IPS-18c (cell line): Measurements from ENCODE around the gene SEMA6C.
A peak's percentile ranks its signal among the peaks of the same experiment; 100 is the strongest.

Experiments used
- H3K4me3 ChIP-seq: 2 replicates; pipeline ENCODE4 v1.7.0; 2013; ENCODE audit warnings: low read depth, mild to moderate bottlenecking, low read length, moderate library complexity; ENCODE audit not compliant: insufficient read depth
- H3K9me3 ChIP-seq: one replicate; pipeline ENCODE4 v1.6.1; 2013; ENCODE audit warnings: mild to moderate bottlenecking, low read length, moderate library complexity; ENCODE audit not compliant: control insufficient read depth, insufficient read depth

SEMA6C gene

GRCh38 chr1:151165738-151166504 is 19.5 kb upstream of the SEMA6C start, which contains the start of the genes LYSMD1 and SCNM1:
LYSMD1 (minus strand) TSS chr1:151165902; CDS start chr1:151165258, 644 bp downstream.
SCNM1 (plus strand) TSS chr1:151166144; CDS start chr1:151166153, 9 bp downstream.
- Histone ChIP-seq H3K4me3 (peak within 1 kb of the TSS; percentile 94), H3K9me3 (no peaks in the 10 kb centered on the region)

GRCh38 chr1:151165281-151165737 is 18.9 kb upstream of the SEMA6C start:
- Histone ChIP-seq H3K4me3 (peak overlapping the region; percentile 73), H3K9me3 (no peaks in the 10 kb centered on the region)

GRCh38 chr1:151164732-151165280 is 18.4 kb upstream of the SEMA6C start:
- no peaks in the 10 kb centered on the region for H3K9me3 ChIP-seq
- H3K4me3 ChIP-seq, result peak overlapping the region; percentile 73

- H3K9me3 ChIP-seq, result no peaks in the 10 kb centered on the region
These were observed 12.9 kb upstream of the SEMA6C start for GRCh38 chr1:151159373-151159772.

GRCh38 chr1:151158751-151159251 is 12.4 kb upstream of the SEMA6C start:
- Histone ChIP-seq H3K4me3 (no peak overlapping the region), H3K9me3 (no peaks in the 10 kb centered on the region)

More at GRCh38 chr1:151159373-151159772, 12.9 kb upstream of the SEMA6C start:
- no peak overlapping the region for H3K4me3 ChIP-seq

- H3K9me3 ChIP-seq, result no peaks in the 10 kb centered on the region
- no peak overlapping the region for H3K4me3 ChIP-seq
These were observed 11.9 kb upstream of the SEMA6C start for GRCh38 chr1:151158326-151158725.

- no peaks in the 10 kb centered on the region for H3K9me3 ChIP-seq
These were observed 10.7 kb upstream of the SEMA6C start for GRCh38 chr1:151157067-151157531.

GRCh38 chr1:151156515-151156819 is 10.0 kb upstream of the SEMA6C start, which contains the start of gene TNFAIP8L2:
TNFAIP8L2 (plus strand) TSS chr1:151156649; CDS start chr1:151158698, 2,049 bp downstream.
- Histone ChIP-seq H3K9me3 (no peaks in the 10 kb centered on the region), H3K4me3 (no peak within 1 kb of the TSS)

More at GRCh38 chr1:151157067-151157531, 10.7 kb upstream of the SEMA6C start:
- no peak overlapping the region for H3K4me3 ChIP-seq

GRCh38 chr1:151147665-151148064 is 1.2 kb upstream of the SEMA6C start:
- H3K4me3 ChIP-seq, result no peak overlapping the region
- H3K9me3 ChIP-seq, result no peaks in the 10 kb centered on the region

- H3K9me3 ChIP-seq, result no peaks in the 10 kb centered on the region
- peak overlapping the region; percentile 67 for H3K4me3 ChIP-seq
These were observed 687 bp upstream of the SEMA6C start for GRCh38 chr1:151147132-151147503.

- H3K4me3 ChIP-seq, result peak overlapping the region; percentile 67
- H3K9me3 ChIP-seq, result no peaks in the 10 kb centered on the region
These were observed 389 bp downstream of the SEMA6C start for GRCh38 chr1:151146072-151146411.

GRCh38 chr1:151145304-151146071 is 943 bp downstream of the SEMA6C start:
- H3K9me3 ChIP-seq, result no peaks in the 10 kb centered on the region
- H3K4me3 ChIP-seq, result peak overlapping the region; percentile 67

- H3K4me3 ChIP-seq, result peak overlapping the region; percentile 67
- H3K9me3 ChIP-seq, result no peaks in the 10 kb centered on the region
These were observed 1.7 kb downstream of the SEMA6C start for GRCh38 chr1:151144474-151145303.

- Histone ChIP-seq H3K4me3 (peak overlapping the region; percentile 15; the same call in 1 of the 2 replicates), H3K9me3 (no peaks in the 10 kb centered on the region)
These were observed 2.4 kb downstream of the SEMA6C start for GRCh38 chr1:151143986-151144385.

- Histone ChIP-seq H3K4me3 (no peak overlapping the region), H3K9me3 (no peaks in the 10 kb centered on the region)
These were observed 3.4 kb downstream of the SEMA6C start for GRCh38 chr1:151143057-151143435.

- no peak overlapping the region for H3K4me3 ChIP-seq
These were observed 3.9 kb downstream of the SEMA6C start for GRCh38 chr1:151142411-151143056.

More at GRCh38 chr1:151142411-151143056, 3.9 kb downstream of the SEMA6C start:
- no peaks in the 10 kb centered on the region for H3K9me3 ChIP-seq
